ENCODE measurements around the gene BATF3.

DNA sequence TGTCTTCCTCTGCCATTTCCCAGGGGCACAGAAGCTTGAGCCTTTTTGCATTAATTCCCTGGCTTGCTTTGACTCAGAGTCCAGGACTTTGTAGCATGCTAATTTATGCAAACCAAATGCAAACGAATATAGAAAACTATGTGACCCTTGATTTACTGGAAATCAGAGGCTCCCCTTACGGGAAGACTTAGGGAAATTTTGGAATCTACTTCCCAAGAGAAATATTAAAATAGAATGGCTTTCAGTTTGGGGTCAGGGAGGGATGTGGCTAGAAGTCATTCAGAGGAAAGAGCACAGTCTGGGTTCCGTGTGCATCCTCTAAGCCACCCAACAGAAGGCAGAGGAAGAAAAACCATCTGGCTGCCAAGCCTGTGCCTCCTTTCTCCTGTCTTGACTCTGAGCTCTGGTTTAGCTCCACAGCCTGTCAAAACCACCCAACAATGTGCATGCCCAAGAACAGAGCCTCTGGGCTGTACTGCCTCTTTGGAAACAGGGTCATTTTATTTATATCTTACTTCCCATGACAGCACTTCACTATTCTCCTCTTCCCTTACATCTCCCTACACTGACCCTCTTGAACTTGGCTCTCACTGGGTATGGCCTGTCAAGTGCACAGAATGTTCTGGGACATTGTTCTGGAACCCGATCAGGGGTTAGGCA is 61.0 kb downstream of the BATF3 start:
- TF ChIP-seq POLR2A (IDR thresholded peaks at IDR 0.05): no peak
- TF ChIP-seq, protein P1, sequence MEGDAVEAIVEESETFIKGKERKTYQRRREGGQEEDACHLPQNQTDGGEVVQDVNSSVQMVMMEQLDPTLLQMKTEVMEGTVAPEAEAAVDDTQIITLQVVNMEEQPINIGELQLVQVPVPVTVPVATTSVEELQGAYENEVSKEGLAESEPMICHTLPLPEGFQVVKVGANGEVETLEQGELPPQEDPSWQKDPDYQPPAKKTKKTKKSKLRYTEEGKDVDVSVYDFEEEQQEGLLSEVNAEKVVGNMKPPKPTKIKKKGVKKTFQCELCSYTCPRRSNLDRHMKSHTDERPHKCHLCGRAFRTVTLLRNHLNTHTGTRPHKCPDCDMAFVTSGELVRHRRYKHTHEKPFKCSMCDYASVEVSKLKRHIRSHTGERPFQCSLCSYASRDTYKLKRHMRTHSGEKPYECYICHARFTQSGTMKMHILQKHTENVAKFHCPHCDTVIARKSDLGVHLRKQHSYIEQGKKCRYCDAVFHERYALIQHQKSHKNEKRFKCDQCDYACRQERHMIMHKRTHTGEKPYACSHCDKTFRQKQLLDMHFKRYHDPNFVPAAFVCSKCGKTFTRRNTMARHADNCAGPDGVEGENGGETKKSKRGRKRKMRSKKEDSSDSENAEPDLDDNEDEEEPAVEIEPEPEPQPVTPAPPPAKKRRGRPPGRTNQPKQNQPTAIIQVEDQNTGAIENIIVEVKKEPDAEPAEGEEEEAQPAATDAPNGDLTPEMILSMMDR (IDR thresholded peaks at IDR 0.05): no peak
